A673 (cell line): Measurements from ENCODE around the gene HAUS7.

Experiments
- CTCF ChIP-seq: fragments of 300-800, 200-600 bp; sonication (generic); conservative IDR thresholded peaks from 2 replicates; pipeline ENCODE4 v1.5.1; 2017; ENCODE audit warnings: low read depth, mild to moderate bottlenecking, antibody characterized with exemption, low read length, moderate library complexity, mixed read lengths
- EZH2 ChIP-seq: fragments of 200-600 bp; sonication (generic); IDR thresholded peaks from 2 replicates; pipeline ENCODE4 v1.6.1; 2017; ENCODE audit warnings: borderline replicate concordance, low read depth, mild to moderate bottlenecking, mixed read lengths, antibody characterized with exemption, low read length; ENCODE audit not compliant: poor library complexity, severe bottlenecking

GRCh38 chrX:153471663-153472280 is 1.4 kb upstream of the HAUS7 start:
- no peak for TF ChIP-seq CTCF
- TF ChIP-seq EZH2: no peak
